HCT116 (cell line): ENCODE results near the gene DBNL. TPM values are rescaled to one million over a fixed set of nuclear protein-coding genes. Genes with fewer than 3 reads are reported as not detected.

ENCODE experiments used
- ATAC-seq: fragments of 200-7000 bp; cut with Tn5 transposase; 2 replicates; pipeline ENCODE4 v1.9.1; 2020; ENCODE audit warnings: mild to moderate bottlenecking, moderate library complexity
- BruUV-seq: library from RNA; stranded (reverse); fragments of 400-500 nt; replicated peaks from 2 replicates; lab custom pipeline; 2021; lab: Mats Ljungman, UMichigan
- CTCF ChIA-PET: fragments of 300-600 bp; sonication (Branson Sonifier 250); formaldehyde crosslinking; loops from one replicate; lab custom pipeline; 2021; ENCODE audit warnings: antibody characterized with exemption; lab: Charles Lee
- POLR2A ChIA-PET: fragments of 300-600, 350-600 bp; sonication (Branson Sonifier 250); formaldehyde crosslinking; loops from one replicate; lab custom pipeline; 2021; ENCODE audit warnings: antibody characterized with exemption; lab: Charles Lee
- RAD21 ChIA-PET, 2 experiments: fragments of 300-600 bp; sonication (Branson Sonifier 250); formaldehyde crosslinking; loops; one replicate each; lab custom pipeline; 2023; ENCODE audit warnings: low total read pairs in 2 of 2; ENCODE audit not compliant: uncharacterized antibody in 2 of 2, unreplicated experiment in 2 of 2, low non-redundant PET in 1 of 2; lab: Charles Lee
- DNase-seq: peaks from one replicate; pipeline ENCODE4 v3.0.0-alpha.2; 2010; ENCODE audit warnings: low read depth, low spot score
- H2AFZ ChIP-seq: fragments of 200-600 bp; shearing (Covaris generic), sonication (generic); 2 replicates; pipeline ENCODE4 v1.6.1; 2017; ENCODE audit warnings: low read depth, mixed run types, mixed read lengths, antibody characterized with exemption, low read length; ENCODE audit not compliant: poor library complexity, severe bottlenecking
- H3K27ac ChIP-seq: 2 replicates; pipeline ENCODE4 v1.5.1; 2012; ENCODE audit warnings: low read depth, low read length
- H3K27me3 ChIP-seq: fragments of 200-600 bp; sonication (generic); 2 replicates; pipeline ENCODE4 v1.6.1; 2016; ENCODE audit warnings: mixed run types, low read length, mixed read lengths; ENCODE audit not compliant: insufficient read depth
- H3K36me3 ChIP-seq, 2 experiments: fragments of 200-500 bp in 1 of 2; fragments of 200-600 bp in 1 of 2; sonication (Bioruptor generic) in 1 of 2; sonication (generic) in 1 of 2; 2 replicates each; pipeline versions ENCODE4 v1.5.1 to v1.6.1; 2014 to 2016; ENCODE audit warnings: low read length in 2 of 2, inconsistent platforms in 1 of 2, mixed read lengths in 1 of 2, mixed run types in 1 of 2; ENCODE audit not compliant: insufficient read depth in 2 of 2, control insufficient read depth in 1 of 2
- H3K4me1 ChIP-seq, 2 experiments: fragments of 200-600 bp in 1 of 2; sonication (generic) in 1 of 2; 2 replicates each; pipeline versions ENCODE4 v1.5.1 to v1.6.1; 2012 to 2017; ENCODE audit warnings: low read length in 2 of 2, inconsistent platforms in 1 of 2, mild to moderate bottlenecking in 1 of 2, mixed read lengths in 1 of 2, mixed run types in 1 of 2, moderate library complexity in 1 of 2; ENCODE audit not compliant: insufficient read depth in 2 of 2, control insufficient read depth in 1 of 2
- H3K4me2 ChIP-seq: fragments of 200-600 bp; sonication (generic); 2 replicates; pipeline ENCODE4 v1.6.1; 2017; ENCODE audit warnings: mixed run types, low read length, mixed read lengths
- H3K4me3 ChIP-seq, 2 experiments: fragments of 200-600 bp in 1 of 2; sonication (generic) in 1 of 2; replicated peaks in 1 of 2; 2 replicates each; pipeline ENCODE4 v1.5.1; 2011 to 2016; ENCODE audit warnings: low read length in 2 of 2, control low read depth in 1 of 2, low read depth in 1 of 2, mild to moderate bottlenecking in 1 of 2, mixed read lengths in 1 of 2, mixed run types in 1 of 2
- H3K79me2 ChIP-seq: fragments of 200-600 bp; sonication (generic); 2 replicates; pipeline ENCODE4 v1.6.1; 2017; ENCODE audit warnings: mild to moderate bottlenecking, mixed run types, low read length, moderate library complexity, mixed read lengths; ENCODE audit not compliant: insufficient read depth
- H3K9ac ChIP-seq: fragments of 200-600 bp; sonication (generic); 2 replicates; pipeline ENCODE4 v1.6.1; 2016; ENCODE audit warnings: low read length, mixed read lengths
- H3K9me2 ChIP-seq: fragments of 200-600 bp; sonication (generic), shearing (Covaris generic); 2 replicates; pipeline ENCODE4 v1.6.1; 2017; ENCODE audit warnings: mixed run types, mild to moderate bottlenecking, moderate library complexity; ENCODE audit not compliant: insufficient read depth
- H3K9me3 ChIP-seq, 2 experiments: fragments of 200-500 bp in 1 of 2; fragments of 200-600 bp in 1 of 2; sonication (Bioruptor generic) in 1 of 2; sonication (generic) in 1 of 2; 2 replicates each; pipeline ENCODE4 v1.6.1; 2014 to 2017; ENCODE audit warnings: low read length in 2 of 2, mixed read lengths in 2 of 2, inconsistent platforms in 1 of 2, low read depth in 1 of 2, mild to moderate bottlenecking in 1 of 2, mixed run types in 1 of 2, moderate library complexity in 1 of 2; ENCODE audit not compliant: control insufficient read depth in 1 of 2, insufficient read depth in 1 of 2
- H4K20me1 ChIP-seq: fragments of 200-600 bp; sonication (generic), shearing (Covaris generic); 2 replicates; pipeline ENCODE4 v1.6.1; 2017; ENCODE audit warnings: mixed run types, mild to moderate bottlenecking, moderate library complexity; ENCODE audit not compliant: insufficient read depth
- CBX3 ChIP-seq: IDR thresholded peaks from 2 replicates; pipeline ENCODE4 v1.6.1; 2012; ENCODE audit warnings: low read depth
- CEBPB ChIP-seq: IDR thresholded peaks from 2 replicates; pipeline ENCODE4 v1.6.1; 2012; ENCODE audit warnings: low read depth
- ELF1 ChIP-seq: IDR thresholded peaks from 2 replicates; pipeline ENCODE4 v1.6.1; 2012; ENCODE audit warnings: low read depth, borderline replicate concordance
- MAX ChIP-seq: IDR thresholded peaks from 2 replicates; pipeline ENCODE4 v1.6.1; 2012
- POLR2A ChIP-seq: IDR thresholded peaks from 2 replicates; pipeline ENCODE4 v1.7.0; 2011; ENCODE audit warnings: borderline replicate concordance; ENCODE audit not compliant: insufficient read depth, insufficient read length; ENCODE audit errors: extremely low read depth
- POLR2AphosphoS5 ChIP-seq: IDR thresholded peaks from 2 replicates; pipeline ENCODE4 v1.6.1; 2011; ENCODE audit warnings: mild to moderate bottlenecking, low read depth, low read length, moderate library complexity
- RAD21 ChIP-seq: IDR thresholded peaks from 2 replicates; pipeline ENCODE4 v1.6.1; 2012; ENCODE audit warnings: low read depth, mild to moderate bottlenecking
- SP1 ChIP-seq: IDR thresholded peaks from 2 replicates; pipeline ENCODE4 v1.6.1; 2012; ENCODE audit warnings: low read depth
- TCF7L2 ChIP-seq: IDR thresholded peaks from 2 replicates; pipeline ENCODE4 v1.7.0; 2011; ENCODE audit warnings: borderline replicate concordance, inconsistent platforms; ENCODE audit not compliant: insufficient read depth, insufficient read length; ENCODE audit errors: extremely low read depth
- YY1 ChIP-seq: IDR thresholded peaks from 2 replicates; pipeline ENCODE4 v1.6.1; 2011; ENCODE audit warnings: low read length, low read depth, moderate library complexity, mild to moderate bottlenecking; ENCODE audit not compliant: insufficient replicate concordance; ENCODE audit errors: extremely low read depth
- intact Hi-C: fragments of 100-400 bp; cut with micrococcal nuclease; formaldehyde crosslinking; loops from 2 replicates; pipeline ENCODE4 v1.10.0; 2022
- total RNA-seq: library from RNA; stranded (reverse); gene quantifications from one replicate; pipeline ENCODE4 v1.2.1, GENCODE V29; 2021; ENCODE audit not compliant: unreplicated experiment

DBNL gene
- total RNA-seq, 1 experiment from 2014 or later = 39.4 TPM

GRCh38 chr7:44067064-44067951 lies 22.8 kb downstream of the DBNL start:
- ATAC-seq (peak; percentile 9; the same call in 1 of the 2 replicates), DNase-seq (no peak)

GRCh38 chr7:44068054-44068453 lies 23.6 kb downstream of the DBNL start:
- no TSS peak for BruUV-seq
- H2AFZ ChIP-seq = no peak overlapping the region
- no peaks in the 10 kb centered on the region for H4K20me1 ChIP-seq
- ChIA-PET CTCF (interaction anchor here (0.8 kb wide), 1 partner anchor 128 kb away, joined by 3 read pairs; no protein-coding TSS in a partner anchor), RAD21 (no interaction called here), POLR2A (no interaction called here)
- no peak overlapping the region for H3K9ac ChIP-seq
- H3K36me3 ChIP-seq = peaks cover 0 to 9% of the 10 kb centered on the region in 2 experiments; a peak in 2 of 4 replicates
- no peaks in the 10 kb centered on the region for H3K27me3 ChIP-seq
- no peaks in the 10 kb centered on the region for H3K9me3 ChIP-seq
- H3K79me2 ChIP-seq = no peaks in the 10 kb centered on the region
- DNase-seq (no peak), ATAC-seq (no peak)
- peaks cover 11 to 32% of the 10 kb centered on the region in 2 experiments for H3K4me1 ChIP-seq
- intact Hi-C loops = no loop called here
- no peak for TF ChIP-seq POLR2AphosphoS5
- TF ChIP-seq RAD21 = no peak
- no peak for TF ChIP-seq ELF1
- TF ChIP-seq MAX = no peak
- no peak for TF ChIP-seq TCF7L2
- TF ChIP-seq YY1 = no peak
- no peak for TF ChIP-seq SP1
- no peaks in the 10 kb centered on the region for H3K9me2 ChIP-seq
- H3K4me2 ChIP-seq = no peak overlapping the region
- H3K4me3 ChIP-seq = no peak overlapping the region
- H3K27ac ChIP-seq = no peak overlapping the region

More at GRCh38 chr7:44067064-44067951, 22.8 kb downstream of the DBNL start:
- Histone ChIP-seq H2AFZ (no peak overlapping the region), H3K4me1 (peaks cover 9 to 24% of the 10 kb centered on the region in 2 experiments), H3K27ac (no peak overlapping the region), H4K20me1 (no peaks in the 10 kb centered on the region), H3K27me3 (no peaks in the 10 kb centered on the region), H3K9me2 (no peaks in the 10 kb centered on the region), H3K36me3 (0 out of 4 replicates have a peak, but pooled peaks cover 0 to 3% of the 10 kb centered on the region in 2 experiments), H3K79me2 (no peaks in the 10 kb centered on the region), H3K9me3 (no peaks in the 10 kb centered on the region), H3K9ac (no peak overlapping the region), H3K4me3 (no peak overlapping the region), H3K4me2 (no peak overlapping the region)
- POLR2A ChIA-PET = interaction anchor here (1.1 kb wide), 1 partner anchor 17 kb away, joined by 3 read pairs; no protein-coding TSS in a partner anchor
- intact Hi-C loops = no loop called here
- TF ChIP-seq CBX3 = no peak
- TF ChIP-seq POLR2A = peak; percentile 20
- TF ChIP-seq CEBPB = no peak
- no TSS peak for BruUV-seq
- CTCF ChIA-PET = interaction anchor here (0.8 kb wide), 1 partner anchor 129 kb away, joined by 3 read pairs; no protein-coding TSS in a partner anchor
- RAD21 ChIA-PET = no interaction called here
